ENCODE results near the gene OPCML. TPM values are rescaled to one million over a fixed set of nuclear protein-coding genes. Genes with fewer than 3 reads are reported as not detected.

OPCML gene
- total RNA-seq, 4 donors from 2014 or later: not detected

- no peak for DNase-seq
- Histone ChIP-seq H3K4me3 (no peak overlapping the region), H3K27ac (no peak overlapping the region), H3K4me1 (no peaks in the 10 kb centered on the region), H3K27me3 (no peaks in the 10 kb centered on the region), H3K36me3 (no peaks in the 10 kb centered on the region), H3K9me3 (no peaks in the 10 kb centered on the region)
- in situ Hi-C loops (cut with MboI; ENCODE audit: low pct_ligation_motif_present in 1 of 4, low pct_unique_long_range_greater_than_20kb in 1 of 4, low sequenced_read_pairs in 3 of 4): no loop called here
- no peak for TF ChIP-seq CTCF (IDR thresholded peaks at IDR 0.05)
- TF ChIP-seq POLR2A (IDR thresholded peaks at IDR 0.05): no peak
- TF ChIP-seq POLR2AphosphoS5 (IDR thresholded peaks at IDR 0.05): no peak
- no peak for TF ChIP-seq EP300 (IDR thresholded peaks at IDR 0.05; ENCODE audit: low read depth)
- intact Hi-C loops (cut with DNase I; ENCODE audit: low total_unique reads): no loop called here
- WGBS, 2 donors (ENCODE audit: low coverage in 1 of 2): 74 to 76% methylated on average over 2 to 3 of the region's 3 CpGs
Observed at GRCh38 chr11:132538642-132539041, 993.7 kb downstream of the OPCML start.

- no peak for TF ChIP-seq POLR2A (IDR thresholded peaks at IDR 0.05)
- TF ChIP-seq EP300 (IDR thresholded peaks at IDR 0.05; ENCODE audit: low read depth): no peak
- TF ChIP-seq CTCF (IDR thresholded peaks at IDR 0.05): no peak
- no peak for TF ChIP-seq POLR2AphosphoS5 (IDR thresholded peaks at IDR 0.05)
- 0 to 49% methylated on average over 1 to 2 of the region's 2 CpGs for WGBS, 2 donors (ENCODE audit: low coverage in 1 of 2)
- in situ Hi-C loops (cut with MboI; ENCODE audit: low pct_ligation_motif_present in 1 of 4, low pct_unique_long_range_greater_than_20kb in 1 of 4, low sequenced_read_pairs in 3 of 4): no loop called here
- H3K36me3 ChIP-seq: no peaks in the 10 kb centered on the region
- H3K27ac ChIP-seq: no peak overlapping the region
- no peak overlapping the region for H3K4me3 ChIP-seq
- intact Hi-C loops (cut with DNase I; ENCODE audit: low total_unique reads): no loop called here
- no peaks in the 10 kb centered on the region for H3K9me3 ChIP-seq
- no peak for DNase-seq
- no peaks in the 10 kb centered on the region for H3K4me1 ChIP-seq
- H3K27me3 ChIP-seq: no peaks in the 10 kb centered on the region
Observed at GRCh38 chr11:132535830-132536229, 996.5 kb downstream of the OPCML start.

DNA sequence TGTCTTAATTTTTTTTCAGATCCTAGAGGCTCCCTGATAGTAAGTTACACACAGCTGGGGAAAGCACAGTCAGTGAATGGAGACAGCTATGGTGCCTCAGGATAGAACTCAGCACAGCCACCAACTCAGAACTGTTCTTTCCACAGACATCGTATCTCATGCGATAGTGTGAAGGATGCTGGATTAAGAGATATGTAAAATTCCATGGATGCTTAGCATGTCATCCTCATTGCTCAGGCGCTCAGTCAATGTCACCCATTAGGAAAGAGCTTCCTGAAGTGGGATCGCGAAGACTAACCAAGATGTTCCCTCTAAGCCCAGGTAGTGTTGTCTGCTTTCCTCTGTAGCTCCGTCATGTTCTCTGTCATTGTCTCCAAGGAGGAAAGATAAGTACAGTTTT, 1000.4 kb downstream of the OPCML start:
- Histone ChIP-seq H3K27me3 (no peaks in the 10 kb centered on the region), H3K4me3 (no peak overlapping the region), H3K9me3 (no peaks in the 10 kb centered on the region), H3K27ac (no peak overlapping the region), H3K4me1 (no peaks in the 10 kb centered on the region), H3K36me3 (no peaks in the 10 kb centered on the region)
- no peak for TF ChIP-seq POLR2A (IDR thresholded peaks at IDR 0.05)
- no peak for TF ChIP-seq POLR2AphosphoS5 (IDR thresholded peaks at IDR 0.05)
- no peak for TF ChIP-seq EP300 (IDR thresholded peaks at IDR 0.05; ENCODE audit: low read depth)
- TF ChIP-seq CTCF (IDR thresholded peaks at IDR 0.05): no peak
- WGBS, 2 donors (ENCODE audit: low coverage in 1 of 2): 78 to 83% methylated on average over 5 to 6 of the region's 6 CpGs
- no peak for DNase-seq
- intact Hi-C loops (cut with DNase I; ENCODE audit: low total_unique reads) (no loop called here), in situ Hi-C loops (cut with MboI; ENCODE audit: low pct_ligation_motif_present in 1 of 4, low pct_unique_long_range_greater_than_20kb in 1 of 4, low sequenced_read_pairs in 3 of 4) (no loop called here)

DNA sequence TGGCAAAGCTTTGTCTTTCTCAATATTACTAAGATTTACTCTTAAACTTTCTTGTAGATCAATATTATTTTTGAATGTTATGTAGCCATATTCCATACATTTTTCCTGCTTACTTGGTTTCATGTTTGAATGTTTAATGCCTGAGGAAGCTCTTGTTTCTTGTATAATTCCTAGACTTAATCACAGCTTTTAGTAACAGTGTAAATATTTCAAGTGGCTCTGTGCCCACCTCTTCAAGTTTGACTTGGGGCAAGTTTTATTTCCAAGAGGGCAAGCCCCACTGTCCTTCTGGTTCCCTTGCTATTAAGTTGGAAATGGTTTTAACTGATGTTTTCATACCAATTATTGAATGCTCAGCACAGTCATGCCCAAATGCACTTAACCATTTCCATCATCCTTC, 1004.1 kb downstream of the OPCML start:
- no peak for TF ChIP-seq POLR2AphosphoS5 (IDR thresholded peaks at IDR 0.05)
- no peak for TF ChIP-seq CTCF (IDR thresholded peaks at IDR 0.05)
- no peak for TF ChIP-seq POLR2A (IDR thresholded peaks at IDR 0.05)
- TF ChIP-seq EP300 (IDR thresholded peaks at IDR 0.05; ENCODE audit: low read depth): no peak
- Histone ChIP-seq H3K4me3 (no peak overlapping the region), H3K27me3 (no peaks in the 10 kb centered on the region), H3K27ac (no peak overlapping the region), H3K4me1 (no peaks in the 10 kb centered on the region), H3K9me3 (no peaks in the 10 kb centered on the region), H3K36me3 (no peaks in the 10 kb centered on the region)
- in situ Hi-C loops (cut with MboI; ENCODE audit: low pct_ligation_motif_present in 1 of 4, low pct_unique_long_range_greater_than_20kb in 1 of 4, low sequenced_read_pairs in 3 of 4): no loop called here
- no peak for DNase-seq
- intact Hi-C loops (cut with DNase I; ENCODE audit: low total_unique reads): no loop called here

Data from transverse colon (tissue), 4 donors.